Ovary (tissue), 9 donors: ENCODE measurements around the gene TCHP. TPM values are rescaled to one million over a fixed set of nuclear protein-coding genes. Genes with fewer than 3 reads are reported as not detected.

Experiments used
- DNase-seq, 5 donors: peaks; one replicate each; pipeline ENCODE4 v3.0.0-alpha.2; 2019 to 2020
- H3K27ac ChIP-seq, 2 donors: fragments of 200-600 bp; one replicate each; pipeline versions ENCODE4 v1.5.1 to v1.8.0; 2019 to 2022
- H3K27me3 ChIP-seq: fragments of 200-600 bp; one replicate; pipeline ENCODE4 v1.8.0; 2022
- H3K36me3 ChIP-seq: fragments of 200-600 bp; sonication (generic); one replicate; pipeline ENCODE4 v1.5.1; 2019
- H3K4me1 ChIP-seq: one replicate; pipeline ENCODE4 v1.8.1; 2013; ENCODE audit warnings: mild to moderate bottlenecking, moderate library complexity; ENCODE audit not compliant: insufficient read depth
- H3K4me3 ChIP-seq: fragments of 200-600 bp; sonication (generic); one replicate; pipeline ENCODE4 v1.5.1; 2017
- H3K9me3 ChIP-seq, 2 donors: fragments of 200-600 bp in 1 of 2; sonication (generic) in 1 of 2; one replicate each; pipeline versions ENCODE4 v1.5.1 to v1.8.1; 2013 to 2019; ENCODE audit warnings: mild to moderate bottlenecking in 1 of 2, moderate library complexity in 1 of 2
- CTCF ChIP-seq, 3 donors: fragments of 450-650 bp in 2 of 3; fragments of 200-600 bp in 1 of 3; IDR thresholded peaks; one replicate each; pipeline versions ENCODE4 v1.5.1 to v1.8.0; 2016 to 2022; ENCODE audit warnings: antibody characterized with exemption in 3 of 3, mild to moderate bottlenecking in 1 of 3
- EP300 ChIP-seq: sonication (generic); formaldehyde crosslinking; IDR thresholded peaks from one replicate; pipeline ENCODE4 v1.6.1; 2017; ENCODE audit warnings: antibody characterized with exemption
- POLR2A ChIP-seq: fragments of 450-650 bp; IDR thresholded peaks from one replicate; pipeline ENCODE4 v1.6.1; 2017; ENCODE audit warnings: antibody characterized with exemption, mild to moderate bottlenecking, moderate library complexity
- WGBS, 3 donors: extraction: QIAGEN DNeasy Blood & Tissue Kit in 1 of 3; methylation state at CpG; one replicate each; pipeline versions ENCODE4 v1.1.5 to v1.1.7; 2013 to 2017; 5-methylcytosine and 5-hydroxymethylcytosine counted together
- intact Hi-C, 4 donors: fragments of 100-400 bp; cut with DNase I; formaldehyde crosslinking; loops; one replicate each; pipeline versions ENCODE4 v1.11.0 to v1.15.1; 2022 to 2023
- polyA plus RNA-seq, 2 donors: library from polyadenylated mRNA; stranded (reverse); fragments of 200-250 nt in 1 of 2; fragments of 350-450 nt in 1 of 2; fragmentation: Illumina TruSeq in 1 of 2; extraction: RNeasy Lipid Tissue Mini Kit (QIAGEN cat#74804) in 1 of 2; gene quantifications; one replicate each; pipeline ENCODE4 v1.2.3, GENCODE V29; 2013 to 2014
- total RNA-seq, 7 donors: library from RNA; depleted of rRNA in 2 of 7; stranded (reverse); fragments of >200 nt in 2 of 7; fragmentation: NEBNext Ultra II Directional in 3 of 7; extraction: Animal tissue kit (Norgen Biotek cat#: 25700) in 3 of 7; gene quantifications; one replicate each; pipeline versions ENCODE4 v1.1.0 to v1.2.4, GENCODE V29; 2016 to 2023
- donor health status: DM: no; HTN: no; CAD: no; lungs with moderate emphysema.
- donor health status: DM: no; HTN: no; CAD: no.
- donor health status: Bipolar disorder and iron deficiency.
- donor health status: DM: yes; HTN: yes; CAD: no.
- donor health status: DM: no; HTN: no; CAD: no.
- donor health status: DM: yes; HTN: yes; CAD: no.

Gene TCHP
- total and polyA plus RNA-seq, 9 donors, result 11.2 to 21.6 (median 18.8) TPM

GRCh38 chr12:109923038-109923437 lies 23.0 kb downstream of the TCHP start:
- intact Hi-C loops, result loop anchor here in 1 of 4 donors (1.0 kb wide), 1 partner anchor 45 kb away; no protein-coding TSS in a partner anchor
- 66 to 82% (median 66%) methylated on average over 4 to 5 of the region's 5 CpGs for WGBS, 3 donors
- no peaks in the 10 kb centered on the region for H3K4me1 ChIP-seq
- TF ChIP-seq CTCF (IDR thresholded peaks at IDR 0.05), result no peak
- TF ChIP-seq POLR2A, result no peak
- no peak for TF ChIP-seq EP300
- no peaks in the 10 kb centered on the region for H3K27me3 ChIP-seq
- H3K36me3 ChIP-seq, result no peaks in the 10 kb centered on the region
- H3K27ac ChIP-seq, result no peak overlapping the region
- DNase-seq, result no peak
- H3K4me3 ChIP-seq, result no peak overlapping the region
- no peaks in the 10 kb centered on the region for H3K9me3 ChIP-seq

GRCh38 chr12:109923481-109924245 lies 23.6 kb downstream of the TCHP start:
- Histone ChIP-seq H3K4me1 (no peaks in the 10 kb centered on the region), H3K27ac (no peak overlapping the region), H3K4me3 (no peak overlapping the region), H3K36me3 (no peaks in the 10 kb centered on the region), H3K27me3 (no peaks in the 10 kb centered on the region), H3K9me3 (no peaks in the 10 kb centered on the region)
- DNase-seq, result no peak
- TF ChIP-seq EP300 (no peak), POLR2A (no peak), CTCF (IDR thresholded peaks at IDR 0.05) (no peak)
- WGBS, 3 donors, result 60 to 70% (median 68%) methylated on average over 17 of the region's 17 CpGs
- intact Hi-C loops, result loop anchor here in 1 of 4 donors (1.0 kb wide), 1 partner anchor 45 kb away; no protein-coding TSS in a partner anchor

GRCh38 chr12:109925185-109925840 lies 25.2 kb downstream of the TCHP start:
- no peak for TF ChIP-seq EP300
- H3K9me3 ChIP-seq, result no peaks in the 10 kb centered on the region
- no peaks in the 10 kb centered on the region for H3K27me3 ChIP-seq
- 67 to 74% (median 72%) methylated on average over 20 of the region's 20 CpGs for whole genome bisulfite sequencing, 3 donors
- intact Hi-C loops, result no loop called here
- peaks cover 5% of the 10 kb centered on the region for H3K4me1 ChIP-seq
- H3K36me3 ChIP-seq, result no peaks in the 10 kb centered on the region
- no peak for DNase-seq
- H3K4me3 ChIP-seq, result no peak overlapping the region
- no peak overlapping the region for H3K27ac ChIP-seq

GRCh38 chr12:109926016-109926415 lies 25.9 kb downstream of the TCHP start:
- H3K27ac ChIP-seq, result no peak overlapping the region
- TF ChIP-seq POLR2A, result no peak
- TF ChIP-seq EP300, result no peak
- TF ChIP-seq CTCF (IDR thresholded peaks at IDR 0.05), result no peak
- H3K4me1 ChIP-seq, result peaks cover 6% of the 10 kb centered on the region
- no peak for DNase-seq
- H3K9me3 ChIP-seq, result no peaks in the 10 kb centered on the region
- H3K27me3 ChIP-seq, result no peaks in the 10 kb centered on the region
- WGBS, 3 donors, result 94 to 97% (median 95%) methylated on average over 8 of the region's 8 CpGs
- no peaks in the 10 kb centered on the region for H3K36me3 ChIP-seq
- H3K4me3 ChIP-seq, result no peak overlapping the region
- intact Hi-C loops, result no loop called here
